SK-N-SH treated with all-trans-retinoic acid at 6 μM for 48 hours (cell line): ENCODE measurements around the gene ITGB2.

Source experiments
- ATAC-seq: fragments of 200-7000 bp; cut with Tn5 transposase; 3 replicates; pipeline ENCODE4 v1.9.1; 2020; ENCODE audit warnings: mild to moderate bottlenecking, moderate library complexity
- ARNTL ChIP-seq: fragments of 450-650 bp; formaldehyde crosslinking; IDR thresholded peaks from 2 replicates; pipeline ENCODE4 v1.5.0; 2020; ENCODE audit warnings: low read depth, mild to moderate bottlenecking, moderate library complexity, borderline replicate concordance
- BACH2 ChIP-seq: fragments of 250-450 bp; sonication (Bioruptor Pico); IDR thresholded peaks from 2 replicates; pipeline ENCODE4 v1.9.0; 2021; ENCODE audit warnings: mild to moderate bottlenecking, borderline replicate concordance
- CSDC2 ChIP-seq: fragments of 250-450 bp; sonication (Bioruptor Pico); IDR thresholded peaks from 2 replicates; pipeline ENCODE4 v1.5.0; 2020; ENCODE audit warnings: mild to moderate bottlenecking, moderate library complexity
- ESRRG ChIP-seq: fragments of 250-450 bp; sonication (Bioruptor Pico); IDR thresholded peaks from 2 replicates; pipeline ENCODE4 v1.6.1; 2021; ENCODE audit warnings: mild to moderate bottlenecking
- GLIS3 ChIP-seq: fragments of 250-450 bp; sonication (Bioruptor Pico); IDR thresholded peaks from 2 replicates; pipeline ENCODE4 v1.5.0; 2020; ENCODE audit warnings: mild to moderate bottlenecking, moderate library complexity
- ISL1 ChIP-seq: fragments of 250-450 bp; sonication (Bioruptor Pico); IDR thresholded peaks from 2 replicates; pipeline ENCODE4 v2.1.2; 2022; ENCODE audit warnings: mild to moderate bottlenecking, moderate library complexity
- OSR1 ChIP-seq: fragments of 250-450 bp; sonication (Bioruptor Pico); IDR thresholded peaks from 2 replicates; pipeline ENCODE4 v1.8.0; 2022; ENCODE audit warnings: moderate library complexity, mild to moderate bottlenecking, inconsistent platforms
- PPARA ChIP-seq: fragments of 250-450 bp; sonication (Bioruptor Pico); IDR thresholded peaks from 2 replicates; pipeline ENCODE4 v1.5.0; 2020; ENCODE audit warnings: mild to moderate bottlenecking, borderline replicate concordance
- RARB ChIP-seq: fragments of 250-450 bp; sonication (Bioruptor Pico); IDR thresholded peaks from 2 replicates; pipeline ENCODE4 v1.8.0; 2021; ENCODE audit warnings: mild to moderate bottlenecking, moderate library complexity
- SNAI2 ChIP-seq: fragments of 250-450 bp; sonication (Bioruptor Pico); IDR thresholded peaks from 2 replicates; pipeline ENCODE4 v1.5.0; 2020; ENCODE audit warnings: mild to moderate bottlenecking, moderate library complexity
- TCF4 ChIP-seq: fragments of 250-450 bp; sonication (Bioruptor Pico); IDR thresholded peaks from 2 replicates; pipeline ENCODE4 v1.8.0; 2021; ENCODE audit warnings: mild to moderate bottlenecking, moderate library complexity, borderline replicate concordance
- TOX ChIP-seq: fragments of 250-450 bp; sonication (Bioruptor Pico); IDR thresholded peaks from 2 replicates; pipeline ENCODE4 v1.8.0; 2021; ENCODE audit warnings: mild to moderate bottlenecking, moderate library complexity, borderline replicate concordance
- ZC3H10 ChIP-seq: fragments of 250-450 bp; sonication (Bioruptor Pico); IDR thresholded peaks from 2 replicates; pipeline ENCODE4 v1.5.1; 2021; ENCODE audit warnings: mild to moderate bottlenecking, moderate library complexity
- ZFP3 ChIP-seq: fragments of 250-450 bp; sonication (Bioruptor Pico); IDR thresholded peaks from 2 replicates; pipeline ENCODE4 v1.5.0; 2020; ENCODE audit warnings: mild to moderate bottlenecking, moderate library complexity
- ZFP30 ChIP-seq: fragments of 450-650 bp; formaldehyde crosslinking; IDR thresholded peaks from 2 replicates; pipeline ENCODE4 v1.5.0; 2022; ENCODE audit warnings: mild to moderate bottlenecking, moderate library complexity
- ZNF565 ChIP-seq: fragments of 450-650 bp; formaldehyde crosslinking; conservative IDR thresholded peaks from 2 replicates; pipeline ENCODE4 v1.5.0; 2020; ENCODE audit warnings: low read depth, mild to moderate bottlenecking, moderate library complexity
- ZNF70 ChIP-seq: fragments of 450-650 bp; formaldehyde crosslinking; IDR thresholded peaks from 2 replicates; pipeline ENCODE4 v1.5.0; 2020; ENCODE audit warnings: mild to moderate bottlenecking, moderate library complexity
- ZNF8 ChIP-seq: fragments of 450-650 bp; formaldehyde crosslinking; IDR thresholded peaks from 2 replicates; pipeline ENCODE4 v1.5.0; 2020; ENCODE audit warnings: mild to moderate bottlenecking, moderate library complexity
- TF ChIP-seq, protein P1 (sequence below): fragments of 250-450 bp; sonication (Bioruptor Pico); IDR thresholded peaks from 2 replicates; pipeline ENCODE4 v1.8.0; 2020; ENCODE audit warnings: mild to moderate bottlenecking, moderate library complexity, borderline replicate concordance
- TF ChIP-seq, protein P2 (sequence below): fragments of 250-450 bp; sonication (Bioruptor Pico); IDR thresholded peaks from 2 replicates; pipeline ENCODE4 v1.8.0; 2021; ENCODE audit warnings: low read depth, mild to moderate bottlenecking, moderate library complexity, borderline replicate concordance
- TF ChIP-seq, protein P3 (sequence below): fragments of 250-450 bp; sonication (Bioruptor Pico); IDR thresholded peaks from 2 replicates; pipeline ENCODE4 v1.5.1; 2020; ENCODE audit warnings: low read depth, mild to moderate bottlenecking, moderate library complexity
- TF ChIP-seq, protein P4 (sequence below): fragments of 250-450 bp; sonication (Bioruptor Pico); IDR thresholded peaks from 2 replicates; pipeline ENCODE4 v1.5.0; 2020; ENCODE audit warnings: mild to moderate bottlenecking, moderate library complexity
- TF ChIP-seq, protein P5 (sequence below): fragments of 250-450 bp; sonication (Bioruptor Pico); IDR thresholded peaks from 2 replicates; pipeline ENCODE4 v1.5.1; 2021; ENCODE audit warnings: mild to moderate bottlenecking, moderate library complexity

ITGB2 gene

DNA sequence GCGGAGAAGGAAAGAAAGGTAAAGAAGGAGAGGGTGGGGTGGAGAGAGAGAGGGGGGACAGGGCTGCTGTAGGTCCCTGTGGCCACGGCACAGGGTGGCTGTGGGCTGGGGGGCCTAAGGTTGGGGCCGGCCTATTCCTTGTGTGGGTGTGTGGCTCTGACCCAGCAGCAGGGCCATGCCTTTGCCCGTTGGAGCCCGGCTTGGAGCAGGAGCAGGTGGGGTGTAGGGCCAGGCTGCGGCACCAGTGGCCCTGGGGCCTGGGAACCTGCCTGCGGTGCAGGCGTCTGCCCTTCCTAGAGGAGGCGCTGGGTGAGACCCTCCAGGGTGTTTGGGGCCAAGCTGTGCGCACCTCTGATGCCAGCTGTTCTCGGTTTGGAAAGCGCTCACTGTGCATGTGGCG lies 83.2 kb downstream of the ITGB2 start:
- no peak; the same call in 2 of the 3 replicates for ATAC-seq
- no peak for TF ChIP-seq ISL1 (CRISPR knock-in tag)
- no peak for TF ChIP-seq SNAI2 (CRISPR knock-in tag)
- TF ChIP-seq, protein P1, sequence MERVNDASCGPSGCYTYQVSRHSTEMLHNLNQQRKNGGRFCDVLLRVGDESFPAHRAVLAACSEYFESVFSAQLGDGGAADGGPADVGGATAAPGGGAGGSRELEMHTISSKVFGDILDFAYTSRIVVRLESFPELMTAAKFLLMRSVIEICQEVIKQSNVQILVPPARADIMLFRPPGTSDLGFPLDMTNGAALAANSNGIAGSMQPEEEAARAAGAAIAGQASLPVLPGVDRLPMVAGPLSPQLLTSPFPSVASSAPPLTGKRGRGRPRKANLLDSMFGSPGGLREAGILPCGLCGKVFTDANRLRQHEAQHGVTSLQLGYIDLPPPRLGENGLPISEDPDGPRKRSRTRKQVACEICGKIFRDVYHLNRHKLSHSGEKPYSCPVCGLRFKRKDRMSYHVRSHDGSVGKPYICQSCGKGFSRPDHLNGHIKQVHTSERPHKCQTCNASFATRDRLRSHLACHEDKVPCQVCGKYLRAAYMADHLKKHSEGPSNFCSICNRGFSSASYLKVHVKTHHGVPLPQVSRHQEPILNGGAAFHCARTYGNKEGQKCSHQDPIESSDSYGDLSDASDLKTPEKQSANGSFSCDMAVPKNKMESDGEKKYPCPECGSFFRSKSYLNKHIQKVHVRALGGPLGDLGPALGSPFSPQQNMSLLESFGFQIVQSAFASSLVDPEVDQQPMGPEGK (CRISPR knock-in tag) = no peak
- TF ChIP-seq, protein P2, sequence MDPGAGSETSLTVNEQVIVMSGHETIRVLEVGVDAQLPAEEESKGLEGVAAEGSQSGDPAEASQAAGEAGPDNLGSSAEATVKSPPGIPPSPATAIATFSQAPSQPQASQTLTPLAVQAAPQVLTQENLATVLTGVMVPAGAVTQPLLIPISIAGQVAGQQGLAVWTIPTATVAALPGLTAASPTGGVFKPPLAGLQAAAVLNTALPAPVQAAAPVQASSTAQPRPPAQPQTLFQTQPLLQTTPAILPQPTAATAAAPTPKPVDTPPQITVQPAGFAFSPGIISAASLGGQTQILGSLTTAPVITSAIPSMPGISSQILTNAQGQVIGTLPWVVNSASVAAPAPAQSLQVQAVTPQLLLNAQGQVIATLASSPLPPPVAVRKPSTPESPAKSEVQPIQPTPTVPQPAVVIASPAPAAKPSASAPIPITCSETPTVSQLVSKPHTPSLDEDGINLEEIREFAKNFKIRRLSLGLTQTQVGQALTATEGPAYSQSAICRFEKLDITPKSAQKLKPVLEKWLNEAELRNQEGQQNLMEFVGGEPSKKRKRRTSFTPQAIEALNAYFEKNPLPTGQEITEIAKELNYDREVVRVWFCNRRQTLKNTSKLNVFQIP (CRISPR knock-in tag) = no peak
- TF ChIP-seq CSDC2 (CRISPR knock-in tag) = no peak
- no peak for TF ChIP-seq BACH2 (CRISPR knock-in tag)
- TF ChIP-seq ZNF70 (CRISPR knock-in tag) = no peak
- no peak for TF ChIP-seq TOX (CRISPR knock-in tag)
- TF ChIP-seq RARB (CRISPR knock-in tag) = no peak
- TF ChIP-seq ZFP3 (CRISPR knock-in tag) = no peak
- no peak for TF ChIP-seq ZC3H10 (CRISPR knock-in tag)
- TF ChIP-seq, protein P3, sequence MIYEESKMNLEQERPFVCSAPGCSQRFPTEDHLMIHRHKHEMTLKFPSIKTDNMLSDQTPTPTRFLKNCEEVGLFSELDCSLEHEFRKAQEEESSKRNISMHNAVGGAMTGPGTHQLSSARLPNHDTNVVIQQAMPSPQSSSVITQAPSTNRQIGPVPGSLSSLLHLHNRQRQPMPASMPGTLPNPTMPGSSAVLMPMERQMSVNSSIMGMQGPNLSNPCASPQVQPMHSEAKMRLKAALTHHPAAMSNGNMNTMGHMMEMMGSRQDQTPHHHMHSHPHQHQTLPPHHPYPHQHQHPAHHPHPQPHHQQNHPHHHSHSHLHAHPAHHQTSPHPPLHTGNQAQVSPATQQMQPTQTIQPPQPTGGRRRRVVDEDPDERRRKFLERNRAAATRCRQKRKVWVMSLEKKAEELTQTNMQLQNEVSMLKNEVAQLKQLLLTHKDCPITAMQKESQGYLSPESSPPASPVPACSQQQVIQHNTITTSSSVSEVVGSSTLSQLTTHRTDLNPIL (CRISPR knock-in tag) = no peak
- TF ChIP-seq ZNF565 (CRISPR knock-in tag) = no peak
- TF ChIP-seq GLIS3 (CRISPR knock-in tag) = no peak
- no peak for TF ChIP-seq TCF4 (CRISPR knock-in tag)

DNA sequence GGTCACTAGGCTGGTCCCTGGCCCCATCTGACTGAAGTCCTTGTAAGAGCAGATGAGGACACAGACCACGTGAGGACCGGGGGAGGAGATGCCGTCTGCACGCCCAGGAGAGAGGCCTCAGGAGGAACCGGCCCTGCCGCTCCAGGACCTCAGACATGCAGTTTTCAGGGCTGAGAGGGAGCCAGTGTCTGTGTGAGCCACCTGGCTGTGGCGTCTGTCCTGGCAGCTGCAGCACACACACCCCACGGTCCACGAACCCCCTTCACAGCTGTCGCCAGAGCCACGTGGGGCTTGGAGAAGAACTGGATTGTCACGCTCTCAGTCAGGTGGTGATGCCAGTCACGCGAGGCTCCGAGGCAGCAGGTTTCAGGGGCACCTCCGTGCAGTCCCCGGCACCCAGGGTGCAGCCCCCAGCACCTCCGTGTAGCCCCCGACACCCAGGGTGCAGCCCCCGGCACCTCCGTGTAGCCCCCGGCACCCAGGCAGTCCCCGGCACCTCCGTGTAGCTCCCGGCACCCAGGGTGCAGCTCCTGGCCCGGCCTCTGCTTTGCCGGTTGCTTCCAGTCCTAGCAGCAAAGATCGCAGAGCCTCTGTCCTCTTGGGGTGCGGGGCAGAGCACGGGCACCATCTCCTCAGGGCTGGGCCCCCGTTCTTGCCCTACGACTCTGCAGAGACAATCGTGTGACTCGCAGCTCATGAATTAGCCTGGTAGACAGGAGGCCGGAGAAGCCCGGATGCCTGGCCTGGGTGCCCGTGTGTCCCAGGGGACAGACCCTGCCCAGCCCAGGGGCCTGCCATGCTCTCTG lies 83.8 kb downstream of the ITGB2 start:
- TF ChIP-seq PPARA (CRISPR knock-in tag) (no peak), ZNF565 (CRISPR knock-in tag) (no peak), TCF4 (CRISPR knock-in tag) (no peak), ISL1 (CRISPR knock-in tag) (no peak), ZFP3 (CRISPR knock-in tag) (no peak), ZNF8 (CRISPR knock-in tag) (no peak), ZFP30 (no peak), ZNF70 (CRISPR knock-in tag) (no peak), ZC3H10 (CRISPR knock-in tag) (no peak), GLIS3 (CRISPR knock-in tag) (no peak), OSR1 (CRISPR knock-in tag) (no peak), ESRRG (CRISPR knock-in tag) (no peak), CSDC2 (CRISPR knock-in tag) (no peak), ARNTL (CRISPR knock-in tag) (no peak), RARB (CRISPR knock-in tag) (no peak)
- TF ChIP-seq, protein P4, sequence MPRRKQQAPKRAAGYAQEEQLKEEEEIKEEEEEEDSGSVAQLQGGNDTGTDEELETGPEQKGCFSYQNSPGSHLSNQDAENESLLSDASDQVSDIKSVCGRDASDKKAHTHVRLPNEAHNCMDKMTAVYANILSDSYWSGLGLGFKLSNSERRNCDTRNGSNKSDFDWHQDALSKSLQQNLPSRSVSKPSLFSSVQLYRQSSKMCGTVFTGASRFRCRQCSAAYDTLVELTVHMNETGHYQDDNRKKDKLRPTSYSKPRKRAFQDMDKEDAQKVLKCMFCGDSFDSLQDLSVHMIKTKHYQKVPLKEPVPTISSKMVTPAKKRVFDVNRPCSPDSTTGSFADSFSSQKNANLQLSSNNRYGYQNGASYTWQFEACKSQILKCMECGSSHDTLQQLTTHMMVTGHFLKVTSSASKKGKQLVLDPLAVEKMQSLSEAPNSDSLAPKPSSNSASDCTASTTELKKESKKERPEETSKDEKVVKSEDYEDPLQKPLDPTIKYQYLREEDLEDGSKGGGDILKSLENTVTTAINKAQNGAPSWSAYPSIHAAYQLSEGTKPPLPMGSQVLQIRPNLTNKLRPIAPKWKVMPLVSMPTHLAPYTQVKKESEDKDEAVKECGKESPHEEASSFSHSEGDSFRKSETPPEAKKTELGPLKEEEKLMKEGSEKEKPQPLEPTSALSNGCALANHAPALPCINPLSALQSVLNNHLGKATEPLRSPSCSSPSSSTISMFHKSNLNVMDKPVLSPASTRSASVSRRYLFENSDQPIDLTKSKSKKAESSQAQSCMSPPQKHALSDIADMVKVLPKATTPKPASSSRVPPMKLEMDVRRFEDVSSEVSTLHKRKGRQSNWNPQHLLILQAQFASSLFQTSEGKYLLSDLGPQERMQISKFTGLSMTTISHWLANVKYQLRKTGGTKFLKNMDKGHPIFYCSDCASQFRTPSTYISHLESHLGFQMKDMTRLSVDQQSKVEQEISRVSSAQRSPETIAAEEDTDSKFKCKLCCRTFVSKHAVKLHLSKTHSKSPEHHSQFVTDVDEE = no peak
- TF ChIP-seq, protein P1 (CRISPR knock-in tag) = no peak
- TF ChIP-seq, protein P3 (CRISPR knock-in tag) = no peak
- TF ChIP-seq, protein P5, sequence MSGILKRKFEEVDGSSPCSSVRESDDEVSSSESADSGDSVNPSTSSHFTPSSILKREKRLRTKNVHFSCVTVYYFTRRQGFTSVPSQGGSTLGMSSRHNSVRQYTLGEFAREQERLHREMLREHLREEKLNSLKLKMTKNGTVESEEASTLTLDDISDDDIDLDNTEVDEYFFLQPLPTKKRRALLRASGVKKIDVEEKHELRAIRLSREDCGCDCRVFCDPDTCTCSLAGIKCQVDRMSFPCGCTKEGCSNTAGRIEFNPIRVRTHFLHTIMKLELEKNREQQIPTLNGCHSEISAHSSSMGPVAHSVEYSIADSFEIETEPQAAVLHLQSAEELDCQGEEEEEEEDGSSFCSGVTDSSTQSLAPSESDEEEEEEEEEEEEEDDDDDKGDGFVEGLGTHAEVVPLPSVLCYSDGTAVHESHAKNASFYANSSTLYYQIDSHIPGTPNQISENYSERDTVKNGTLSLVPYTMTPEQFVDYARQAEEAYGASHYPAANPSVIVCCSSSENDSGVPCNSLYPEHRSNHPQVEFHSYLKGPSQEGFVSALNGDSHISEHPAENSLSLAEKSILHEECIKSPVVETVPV (CRISPR knock-in tag) = no peak
- TF ChIP-seq, protein P2 (CRISPR knock-in tag) = no peak
- peak; percentile 47 for ATAC-seq
